ENCODE measurements around the gene INSIG2. TPM values are rescaled to one million over a fixed set of nuclear protein-coding genes. Genes with fewer than 3 reads are reported as not detected.

Gene INSIG2
- total RNA-seq, 1 experiment from 2014 or later: 13.3 TPM

GRCh38 chr2:118102433-118103082 lies 14.3 kb downstream of the INSIG2 start:
- Histone ChIP-seq H3K4me3 (ENCODE audit: low read depth, low read length, poor library complexity, severe bottlenecking) (no peak overlapping the region), H3K27me3 (replicated peaks; ENCODE audit: insufficient read depth, low read depth, low read length, poor library complexity) (no peaks in the 10 kb centered on the region), H3K9me3 (ENCODE audit: low read depth, low read length, poor library complexity, severe bottlenecking) (no peaks in the 10 kb centered on the region), H3K27ac (ENCODE audit: low read depth, low read length, poor library complexity, severe bottlenecking) (no peak overlapping the region), H3K36me3 (ENCODE audit: insufficient read depth, low read length, poor library complexity, severe bottlenecking) (no peaks in the 10 kb centered on the region), H3K4me1 (ENCODE audit: insufficient read depth, low read length, poor library complexity, severe bottlenecking) (no peaks in the 10 kb centered on the region)
- no peak for DNase-seq (ENCODE audit: low spot score)
- intact Hi-C loops (cut with micrococcal nuclease; ENCODE audit: unreplicated experiment): no loop called here
- TF ChIP-seq EZH2 (IDR thresholded peaks at IDR 0.05; ENCODE audit: borderline replicate concordance, low read depth, low read length, poor library complexity, severe bottlenecking): no peak
- TF ChIP-seq, protein P1, sequence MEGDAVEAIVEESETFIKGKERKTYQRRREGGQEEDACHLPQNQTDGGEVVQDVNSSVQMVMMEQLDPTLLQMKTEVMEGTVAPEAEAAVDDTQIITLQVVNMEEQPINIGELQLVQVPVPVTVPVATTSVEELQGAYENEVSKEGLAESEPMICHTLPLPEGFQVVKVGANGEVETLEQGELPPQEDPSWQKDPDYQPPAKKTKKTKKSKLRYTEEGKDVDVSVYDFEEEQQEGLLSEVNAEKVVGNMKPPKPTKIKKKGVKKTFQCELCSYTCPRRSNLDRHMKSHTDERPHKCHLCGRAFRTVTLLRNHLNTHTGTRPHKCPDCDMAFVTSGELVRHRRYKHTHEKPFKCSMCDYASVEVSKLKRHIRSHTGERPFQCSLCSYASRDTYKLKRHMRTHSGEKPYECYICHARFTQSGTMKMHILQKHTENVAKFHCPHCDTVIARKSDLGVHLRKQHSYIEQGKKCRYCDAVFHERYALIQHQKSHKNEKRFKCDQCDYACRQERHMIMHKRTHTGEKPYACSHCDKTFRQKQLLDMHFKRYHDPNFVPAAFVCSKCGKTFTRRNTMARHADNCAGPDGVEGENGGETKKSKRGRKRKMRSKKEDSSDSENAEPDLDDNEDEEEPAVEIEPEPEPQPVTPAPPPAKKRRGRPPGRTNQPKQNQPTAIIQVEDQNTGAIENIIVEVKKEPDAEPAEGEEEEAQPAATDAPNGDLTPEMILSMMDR (conservative IDR thresholded peaks at IDR 0.05; ENCODE audit: low read depth, low read length): no peak
- ChIA-PET CTCF (no interaction called here), POLR2A (ENCODE audit: low non-redundant PET) (no interaction called here)
- BruUV-seq (replicated peaks): no TSS peak

DNA sequence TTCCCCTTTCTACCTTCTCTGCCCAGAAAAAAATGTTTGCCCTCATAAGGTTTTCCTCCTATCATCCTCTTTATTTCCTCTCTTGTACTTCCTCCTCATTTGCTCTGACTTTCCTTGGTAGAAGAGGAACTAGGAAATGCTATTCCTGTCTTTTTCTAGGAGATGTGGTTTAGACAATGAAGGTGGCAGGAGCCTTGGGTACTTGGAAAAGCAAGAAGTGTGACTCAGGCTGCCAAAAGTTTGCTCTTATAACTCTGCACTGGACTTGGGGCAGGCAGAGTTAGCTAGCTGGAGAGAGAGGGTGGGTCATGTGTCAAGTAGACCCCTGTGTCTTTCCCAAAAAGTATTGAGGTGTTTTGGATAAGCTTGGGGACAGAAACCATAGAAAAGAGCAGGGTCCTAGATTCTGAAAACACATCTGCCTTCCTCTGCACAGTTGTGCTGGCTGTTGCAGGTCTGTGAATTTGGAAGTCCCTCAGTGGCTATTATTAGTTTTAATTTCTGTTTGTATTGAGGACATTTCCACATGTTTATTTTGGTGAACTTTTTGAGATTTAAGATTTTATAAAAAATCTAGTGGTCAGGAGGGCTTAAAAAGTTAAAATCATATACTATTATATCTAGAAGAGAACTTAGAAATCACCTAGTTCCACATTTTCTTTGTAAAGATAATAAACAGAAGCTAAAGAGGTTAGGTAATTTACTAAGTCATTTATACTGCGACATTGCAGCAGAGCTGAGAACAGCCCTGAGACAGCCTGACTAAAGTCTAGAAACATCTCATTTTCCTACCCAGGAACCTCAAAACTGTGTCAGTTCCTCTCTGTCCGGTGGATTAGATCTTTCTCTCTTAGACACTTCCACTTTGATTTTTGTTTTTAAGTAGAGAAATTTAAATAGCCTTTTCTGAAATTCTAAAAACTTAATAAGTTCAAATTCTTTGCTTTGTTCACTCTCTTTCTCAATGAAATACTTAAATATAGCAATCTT lies 16.0 kb downstream of the INSIG2 start:
- H3K9me3 ChIP-seq (ENCODE audit: low read depth, low read length, poor library complexity, severe bottlenecking): no peaks in the 10 kb centered on the region
- no peak overlapping the region for H3K4me3 ChIP-seq (ENCODE audit: low read depth, low read length, poor library complexity, severe bottlenecking)
- BruUV-seq (replicated peaks): no TSS peak

GRCh38 chr2:118105497-118105896 lies 17.2 kb downstream of the INSIG2 start:
- H3K4me3 ChIP-seq (ENCODE audit: low read depth, low read length, poor library complexity, severe bottlenecking): no peak overlapping the region
- POLR2A ChIA-PET (ENCODE audit: low non-redundant PET): no interaction called here
- CTCF ChIA-PET: no interaction called here
- no TSS peak for BruUV-seq (replicated peaks)
- peaks cover 2% of the 10 kb centered on the region for H3K36me3 ChIP-seq (ENCODE audit: insufficient read depth, low read length, poor library complexity, severe bottlenecking)
- no peaks in the 10 kb centered on the region for H3K9me3 ChIP-seq (ENCODE audit: low read depth, low read length, poor library complexity, severe bottlenecking)
- H3K27ac ChIP-seq (ENCODE audit: low read depth, low read length, poor library complexity, severe bottlenecking): no peak overlapping the region
- TF ChIP-seq, protein P1 (conservative IDR thresholded peaks at IDR 0.05; ENCODE audit: low read depth, low read length): no peak
- no peak for TF ChIP-seq EZH2 (IDR thresholded peaks at IDR 0.05; ENCODE audit: borderline replicate concordance, low read depth, low read length, poor library complexity, severe bottlenecking)
- intact Hi-C loops (cut with micrococcal nuclease; ENCODE audit: unreplicated experiment): no loop called here
- no peaks in the 10 kb centered on the region for H3K4me1 ChIP-seq (ENCODE audit: insufficient read depth, low read length, poor library complexity, severe bottlenecking)
- H3K27me3 ChIP-seq (replicated peaks; ENCODE audit: insufficient read depth, low read depth, low read length, poor library complexity): no peaks in the 10 kb centered on the region
- no peak for DNase-seq (ENCODE audit: low spot score)

More for the DNA sequence above, 16.0 kb downstream of the INSIG2 start:
- ChIA-PET CTCF (no interaction called here), POLR2A (ENCODE audit: low non-redundant PET) (no interaction called here)
- TF ChIP-seq, protein P1 (conservative IDR thresholded peaks at IDR 0.05; ENCODE audit: low read depth, low read length): no peak
- TF ChIP-seq EZH2 (IDR thresholded peaks at IDR 0.05; ENCODE audit: borderline replicate concordance, low read depth, low read length, poor library complexity, severe bottlenecking): no peak
- no peak overlapping the region for H3K27ac ChIP-seq (ENCODE audit: low read depth, low read length, poor library complexity, severe bottlenecking)
- no peaks in the 10 kb centered on the region for H3K4me1 ChIP-seq (ENCODE audit: insufficient read depth, low read length, poor library complexity, severe bottlenecking)
- H3K27me3 ChIP-seq (replicated peaks; ENCODE audit: insufficient read depth, low read depth, low read length, poor library complexity): no peaks in the 10 kb centered on the region
- intact Hi-C loops (cut with micrococcal nuclease; ENCODE audit: unreplicated experiment): no loop called here
- DNase-seq (ENCODE audit: low spot score): no peak
- peaks cover 2% of the 10 kb centered on the region for H3K36me3 ChIP-seq (ENCODE audit: insufficient read depth, low read length, poor library complexity, severe bottlenecking)
